NCI-H345 treated with DMSO at 0.1 percent for 48 hours (cell line): Measurements from ENCODE around the gene PPP1R9B.

ENCODE experiments used
- DNase-seq: peaks from one replicate; lab custom pipeline; 2025; ENCODE audit not compliant: unreplicated experiment; lab: John Stamatoyannopoulos, UW

Gene PPP1R9B, protein sequence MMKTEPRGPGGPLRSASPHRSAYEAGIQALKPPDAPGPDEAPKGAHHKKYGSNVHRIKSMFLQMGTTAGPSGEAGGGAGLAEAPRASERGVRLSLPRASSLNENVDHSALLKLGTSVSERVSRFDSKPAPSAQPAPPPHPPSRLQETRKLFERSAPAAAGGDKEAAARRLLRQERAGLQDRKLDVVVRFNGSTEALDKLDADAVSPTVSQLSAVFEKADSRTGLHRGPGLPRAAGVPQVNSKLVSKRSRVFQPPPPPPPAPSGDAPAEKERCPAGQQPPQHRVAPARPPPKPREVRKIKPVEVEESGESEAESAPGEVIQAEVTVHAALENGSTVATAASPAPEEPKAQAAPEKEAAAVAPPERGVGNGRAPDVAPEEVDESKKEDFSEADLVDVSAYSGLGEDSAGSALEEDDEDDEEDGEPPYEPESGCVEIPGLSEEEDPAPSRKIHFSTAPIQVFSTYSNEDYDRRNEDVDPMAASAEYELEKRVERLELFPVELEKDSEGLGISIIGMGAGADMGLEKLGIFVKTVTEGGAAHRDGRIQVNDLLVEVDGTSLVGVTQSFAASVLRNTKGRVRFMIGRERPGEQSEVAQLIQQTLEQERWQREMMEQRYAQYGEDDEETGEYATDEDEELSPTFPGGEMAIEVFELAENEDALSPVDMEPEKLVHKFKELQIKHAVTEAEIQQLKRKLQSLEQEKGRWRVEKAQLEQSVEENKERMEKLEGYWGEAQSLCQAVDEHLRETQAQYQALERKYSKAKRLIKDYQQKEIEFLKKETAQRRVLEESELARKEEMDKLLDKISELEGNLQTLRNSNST

DNA sequence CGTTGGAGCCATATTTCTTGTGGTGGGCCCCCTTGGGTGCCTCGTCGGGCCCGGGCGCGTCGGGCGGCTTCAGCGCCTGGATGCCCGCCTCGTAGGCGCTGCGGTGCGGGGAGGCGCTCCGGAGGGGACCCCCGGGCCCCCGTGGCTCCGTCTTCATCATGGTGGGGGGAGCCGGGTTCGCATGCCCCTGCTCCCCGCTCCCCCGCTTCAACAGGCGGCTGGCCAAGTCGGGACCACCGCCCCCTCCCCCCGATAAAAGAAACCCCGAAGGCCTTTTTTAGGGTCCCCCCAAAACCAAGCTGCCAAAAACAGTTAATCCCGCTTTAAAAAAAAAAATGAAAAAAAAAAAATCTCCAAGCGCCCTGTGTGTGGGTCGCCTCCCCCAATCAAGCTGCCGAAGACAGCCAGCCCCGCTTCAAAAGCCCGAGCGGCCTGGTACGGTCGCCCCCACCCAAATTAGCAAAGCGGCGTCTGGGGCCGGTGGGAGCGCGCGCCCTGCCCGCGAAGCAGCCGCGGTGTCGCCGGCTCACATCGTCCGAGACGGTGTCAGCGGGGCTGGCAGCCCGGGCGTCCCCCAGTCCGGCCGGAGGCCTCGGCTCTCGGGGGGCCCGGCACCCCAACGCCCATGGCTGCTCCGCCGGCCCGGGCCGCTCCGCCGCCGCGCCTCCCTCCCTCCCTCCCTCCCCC lies at the start of gene PPP1R9B:
TSS of gene PPP1R9B (minus strand) at position 324 of the 687 bp plus-strand sequence. CDS start at position 160, 164 bp downstream.
- DNase-seq, result no peak

DNA sequence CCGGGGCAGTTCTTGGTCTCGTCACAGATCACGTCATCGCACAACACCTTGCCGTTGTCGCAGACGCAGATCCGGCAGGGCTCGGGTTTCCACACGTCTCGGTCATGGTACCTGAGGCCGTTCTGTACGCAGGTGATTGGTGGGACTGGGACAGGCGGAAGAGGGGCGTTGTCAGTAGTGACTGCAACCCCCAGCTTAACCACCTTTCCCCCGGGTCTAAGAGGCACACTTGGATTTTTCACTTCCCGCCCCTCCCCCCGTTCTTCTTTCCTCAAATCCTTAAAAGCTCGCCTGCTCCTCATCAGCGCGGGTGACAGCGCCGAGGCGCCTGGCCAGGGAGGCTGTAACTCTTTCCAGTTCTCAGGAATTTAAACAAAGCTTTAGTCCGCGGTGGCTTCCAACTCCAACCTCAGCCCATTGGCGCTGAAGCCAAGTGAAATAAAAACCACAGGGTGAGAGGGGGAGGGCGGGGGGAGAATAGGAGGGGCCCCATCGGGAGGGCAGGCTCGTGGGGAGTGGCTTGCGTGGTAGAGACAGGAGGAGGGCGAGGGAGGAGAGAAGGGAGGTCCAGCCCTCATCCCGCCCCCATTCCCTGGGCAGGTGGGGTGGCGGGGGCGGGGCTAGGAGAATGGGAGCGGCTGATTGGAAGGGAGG lies 49.5 kb upstream of the PPP1R9B start:
- DNase-seq, result peak; percentile 75

- DNase-seq, result no peak
Measured at GRCh38 chr17:50199211-50199802, 48.8 kb upstream of the PPP1R9B start.

DNA sequence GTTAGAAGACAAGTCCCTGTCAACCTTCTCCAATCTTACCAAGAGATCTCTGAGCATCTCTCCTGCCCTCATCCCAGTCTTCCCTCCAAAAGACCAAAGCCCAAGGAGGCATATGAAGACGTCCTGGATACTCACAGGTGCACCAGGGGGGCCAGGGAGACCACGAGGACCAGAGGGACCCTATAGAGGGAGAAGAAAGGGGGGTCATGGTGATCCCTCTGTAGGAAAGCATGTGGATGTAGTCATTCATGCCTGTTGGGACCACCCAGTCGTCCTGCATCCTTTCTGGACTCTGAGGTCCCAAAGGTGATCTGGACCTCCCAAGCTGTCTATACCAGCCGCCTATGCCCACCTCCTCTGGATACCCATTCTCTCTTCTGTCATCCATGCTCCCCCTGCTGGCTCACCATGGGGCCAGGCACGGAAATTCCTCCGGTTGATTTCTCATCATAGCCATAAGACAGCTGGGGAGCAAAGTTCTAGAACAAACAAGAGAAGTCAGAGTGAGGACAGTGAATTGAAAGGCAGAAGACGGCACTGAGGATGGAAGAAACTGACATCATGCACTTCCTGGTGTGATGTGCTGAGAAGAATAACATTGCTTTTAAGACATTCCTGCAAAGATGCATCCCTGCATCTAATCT lies 47.7 kb upstream of the PPP1R9B start:
- peak; percentile 2 for DNase-seq

DNA sequence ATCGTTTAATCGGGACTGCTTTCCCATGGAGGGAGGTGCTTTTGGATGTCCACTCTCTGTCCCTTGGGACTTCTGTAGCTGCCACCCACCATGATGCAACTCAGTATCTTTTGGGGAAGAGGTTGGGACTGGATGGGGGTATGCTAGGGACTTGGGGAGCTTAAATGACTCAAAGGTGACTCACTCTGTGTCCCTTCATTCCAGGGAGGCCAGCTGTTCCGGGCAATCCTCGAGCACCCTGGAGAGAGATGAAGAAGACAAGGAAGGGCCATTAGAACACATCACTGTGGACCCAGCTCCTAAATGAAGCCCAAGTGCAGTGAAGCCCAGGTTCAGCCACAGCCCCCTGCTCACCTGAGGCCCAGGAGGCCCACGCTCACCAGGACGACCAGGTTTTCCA lies 46.3 kb upstream of the PPP1R9B start:
- DNase-seq, result no peak

DNA sequence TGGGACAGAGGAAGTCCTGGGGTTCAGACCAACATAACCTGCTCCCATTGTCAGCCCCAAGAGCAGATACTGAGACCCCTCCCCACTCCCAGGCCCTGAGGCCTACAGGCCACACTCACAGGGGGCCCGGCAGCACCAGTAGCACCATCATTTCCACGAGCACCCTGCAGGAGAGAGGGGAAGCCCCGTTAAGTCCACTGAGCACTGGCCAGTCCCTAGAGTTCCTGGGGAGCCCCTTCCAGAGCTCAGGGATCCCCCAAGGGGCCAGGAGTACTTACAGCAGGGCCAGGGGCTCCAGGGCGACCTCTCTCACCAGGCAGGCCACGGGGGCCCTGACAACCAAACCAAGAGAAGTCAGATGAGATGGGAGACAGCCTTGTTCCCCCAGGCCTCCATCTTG lies 45.6 kb upstream of the PPP1R9B start:
- no peak for DNase-seq

- no peak for DNase-seq
Measured at GRCh38 chr17:50194934-50195865, 44.7 kb upstream of the PPP1R9B start.

DNA sequence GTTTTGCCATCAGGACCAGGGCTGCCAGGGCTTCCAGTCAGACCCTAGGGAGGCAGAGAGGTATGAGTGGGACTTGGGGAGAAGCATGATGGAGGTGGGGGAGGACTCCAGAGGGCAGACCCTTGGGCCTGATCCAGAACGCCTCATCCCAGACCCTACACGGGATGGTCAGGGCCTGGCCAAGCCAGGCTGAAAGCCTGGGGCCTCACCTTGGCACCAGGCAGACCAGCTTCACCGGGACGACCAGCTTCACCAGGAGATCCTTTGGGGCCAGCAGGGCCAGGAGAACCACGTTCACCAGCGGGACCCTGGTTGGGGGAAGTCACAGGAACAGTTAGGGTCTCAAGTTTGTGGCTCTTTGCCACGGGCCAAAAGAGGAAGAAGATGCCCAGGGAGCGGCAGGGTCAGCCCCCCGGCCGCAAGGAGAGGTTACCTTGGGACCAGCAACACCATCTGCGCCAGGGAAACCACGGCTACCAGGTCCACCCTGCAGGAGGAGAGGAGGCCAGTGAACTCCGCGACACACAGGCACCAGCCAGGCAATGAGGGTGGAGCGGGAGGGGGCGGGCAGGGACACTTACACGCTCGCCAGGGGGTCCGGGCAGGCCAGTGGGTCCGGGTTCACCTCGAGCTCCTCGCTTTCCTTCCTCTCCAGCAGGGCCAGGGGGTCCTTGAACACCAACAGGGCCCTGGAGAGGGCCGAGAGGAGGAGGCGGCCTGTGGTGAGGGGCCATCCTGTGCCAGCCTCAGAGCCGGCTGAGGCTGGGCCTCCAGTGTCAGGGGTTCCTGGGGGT lies 43.9 kb upstream of the PPP1R9B start:
- DNase-seq, result no peak

GRCh38 chr17:50192618-50193291 lies 42.3 kb upstream of the PPP1R9B start:
- DNase-seq, result no peak

DNA sequence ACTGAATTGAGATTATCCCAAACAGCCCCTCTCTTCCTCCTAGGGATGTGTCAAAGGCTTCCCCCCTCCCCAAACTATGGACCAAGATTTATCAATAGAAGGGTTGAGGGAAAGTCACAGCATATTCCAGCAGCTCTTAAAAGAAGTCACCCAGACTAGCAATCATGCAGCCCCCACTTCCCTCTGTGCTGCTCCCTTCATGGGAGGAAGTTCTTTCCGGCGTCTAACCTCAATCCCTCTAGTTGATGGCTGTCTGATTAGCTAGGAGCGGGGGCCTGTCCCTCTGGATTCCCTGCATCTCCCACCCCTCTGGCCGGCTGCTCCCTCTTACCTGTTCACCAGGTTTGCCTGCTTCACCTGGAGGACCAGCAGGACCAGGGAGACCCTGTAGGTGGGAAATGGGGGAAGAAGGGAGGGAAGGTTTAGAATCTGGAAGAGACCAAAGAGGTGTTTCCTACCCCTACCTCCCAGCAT lies 41.7 kb upstream of the PPP1R9B start:
- no peak for DNase-seq

DNA sequence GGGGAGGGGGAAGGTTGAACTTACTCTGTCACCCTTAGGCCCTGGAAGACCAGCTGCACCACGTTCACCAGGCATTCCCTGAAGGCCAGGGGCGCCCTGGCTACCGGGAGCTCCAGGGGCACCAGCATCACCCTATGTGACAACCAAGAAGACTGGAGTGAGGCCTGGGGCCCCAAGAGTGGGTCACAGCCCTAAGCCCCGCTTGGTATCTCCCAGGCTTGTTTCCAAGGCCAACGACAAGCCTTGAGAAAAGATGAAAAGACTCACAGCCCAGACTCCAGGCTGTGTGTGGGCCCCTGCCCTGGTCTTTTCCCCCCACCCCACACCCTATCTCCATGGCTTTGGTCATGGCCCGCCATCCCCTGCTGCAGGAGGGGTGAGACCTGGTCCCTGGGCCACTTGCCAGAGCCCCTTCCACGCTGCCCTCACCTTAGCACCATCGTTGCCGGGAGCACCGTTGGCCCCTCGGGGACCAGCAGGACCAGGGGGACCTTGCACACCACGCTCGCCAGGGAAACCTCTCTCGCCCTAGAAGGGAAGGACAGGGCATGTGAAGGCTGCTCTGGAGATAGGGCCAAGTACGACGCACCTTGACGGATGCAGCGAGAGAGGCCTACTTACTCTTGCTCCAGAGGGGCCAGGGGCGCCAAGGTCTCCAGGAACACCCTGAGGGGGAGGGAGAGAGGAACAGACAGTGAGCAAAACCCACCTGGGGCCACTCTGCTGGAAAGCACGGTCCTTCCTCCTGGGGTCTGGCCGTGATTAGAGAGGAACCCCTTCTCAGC lies 41.1 kb upstream of the PPP1R9B start:
- DNase-seq, result no peak

DNA sequence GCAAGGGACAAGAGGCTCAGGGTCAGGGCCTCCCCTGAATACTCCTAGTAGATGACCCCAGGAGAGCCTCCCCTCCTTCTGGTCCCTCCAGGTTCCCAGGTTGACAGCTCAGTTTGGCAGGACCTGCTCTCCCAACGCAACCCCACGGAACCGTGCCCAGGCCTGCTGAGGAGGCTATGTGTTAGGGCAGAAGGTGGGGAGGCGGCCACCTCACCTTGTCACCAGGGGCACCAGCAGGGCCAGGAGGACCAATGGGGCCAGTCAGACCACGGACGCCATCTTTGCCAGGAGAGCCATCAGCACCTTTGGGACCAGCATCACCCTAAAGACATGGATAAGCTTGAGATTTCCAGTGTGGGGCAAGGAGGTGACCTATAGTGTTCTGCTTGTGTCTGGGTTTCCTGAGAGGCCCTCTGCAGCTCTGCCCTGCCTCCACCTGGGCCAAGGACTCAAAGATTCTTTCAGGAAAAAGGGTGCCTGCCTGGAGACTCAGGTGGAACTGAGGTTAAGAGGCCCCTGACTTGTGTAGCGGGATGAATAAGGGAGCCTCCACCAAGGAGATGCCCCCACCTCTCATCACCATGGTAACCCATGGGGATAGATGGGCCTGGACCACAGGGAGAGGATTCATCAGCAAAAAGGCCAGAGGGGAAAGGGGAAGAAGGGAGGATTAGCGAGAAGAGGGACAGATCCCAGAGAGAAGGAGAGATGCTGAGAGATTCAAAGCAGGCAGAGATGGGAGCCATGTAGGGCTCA lies 40.3 kb upstream of the PPP1R9B start:
- no peak for DNase-seq

GRCh38 chr17:50190293-50190602 lies 39.8 kb upstream of the PPP1R9B start:
- no peak for DNase-seq

- no peak for DNase-seq
Measured at GRCh38 chr17:50189550-50190292, 39.2 kb upstream of the PPP1R9B start.

DNA sequence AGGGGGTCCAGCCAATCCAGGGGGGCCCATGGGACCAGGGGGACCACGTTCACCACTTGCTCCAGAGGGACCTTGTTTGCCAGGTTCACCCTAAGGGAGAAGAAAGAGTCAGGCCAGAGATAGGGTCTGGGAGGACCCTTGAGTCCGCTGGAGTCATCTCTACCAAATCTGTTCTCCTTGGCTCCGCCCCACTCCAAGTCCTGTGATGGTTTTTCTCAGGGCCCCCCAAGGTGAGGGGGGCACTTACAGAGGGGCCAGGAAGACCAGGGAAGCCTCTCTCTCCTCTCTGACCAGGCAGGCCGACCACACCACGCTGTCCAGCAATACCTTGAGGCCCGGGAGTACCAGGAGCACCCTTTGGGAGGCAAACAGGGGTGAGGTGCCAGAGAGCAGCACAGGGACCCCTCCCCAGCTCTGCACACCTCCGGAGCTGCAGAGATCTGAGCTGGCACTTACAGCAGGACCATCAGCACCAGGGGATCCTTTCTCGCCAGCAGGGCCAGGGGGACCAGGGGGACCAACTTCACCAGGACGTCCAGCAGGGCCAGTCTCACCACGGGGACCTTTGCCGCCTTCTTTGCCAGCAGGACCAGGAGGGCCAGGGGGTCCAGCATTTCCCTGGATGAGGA lies 38.6 kb upstream of the PPP1R9B start:
- no peak for DNase-seq
